Activated CD4-positive, alpha-beta T cell treated with anti-CD3 and anti-CD28 coated beads for 48 hours (primary cell): ENCODE results near the gene COL1A1.

Source experiments
- DNase-seq: peaks from one replicate; pipeline ENCODE4 v3.0.0-alpha.2; 2020

The COL1A1 gene

GRCh38 chr17:50213026-50214022 lies 11.9 kb upstream of the COL1A1 start:
- peak; percentile 55 for DNase-seq

- DNase-seq, result no peak
Measured at GRCh38 chr17:50212121-50212843, 10.9 kb upstream of the COL1A1 start.

GRCh38 chr17:50211249-50212120 lies 10.1 kb upstream of the COL1A1 start:
- no peak for DNase-seq

GRCh38 chr17:50210240-50211225 lies 9.1 kb upstream of the COL1A1 start:
- no peak for DNase-seq

- no peak for DNase-seq
Measured at GRCh38 chr17:50209472-50210239, 8.2 kb upstream of the COL1A1 start.

GRCh38 chr17:50209133-50209471 lies 7.7 kb upstream of the COL1A1 start:
- DNase-seq, result no peak

- no peak for DNase-seq
Measured at GRCh38 chr17:50208611-50209061, 7.2 kb upstream of the COL1A1 start.

- no peak for DNase-seq
Measured at GRCh38 chr17:50207792-50208567, 6.5 kb upstream of the COL1A1 start.

GRCh38 chr17:50207315-50207714 lies 5.9 kb upstream of the COL1A1 start:
- DNase-seq, result no peak

- peak; percentile 40 for DNase-seq
Measured at GRCh38 chr17:50206604-50207293, 5.3 kb upstream of the COL1A1 start.

GRCh38 chr17:50205963-50206505 lies 4.6 kb upstream of the COL1A1 start:
- DNase-seq, result no peak

GRCh38 chr17:50205111-50205962 lies 3.9 kb upstream of the COL1A1 start:
- no peak for DNase-seq

GRCh38 chr17:50204431-50204830 lies 3.0 kb upstream of the COL1A1 start:
- no peak for DNase-seq

GRCh38 chr17:50203604-50204345 lies 2.3 kb upstream of the COL1A1 start:
- no peak for DNase-seq

GRCh38 chr17:50203086-50203485 lies 1.7 kb upstream of the COL1A1 start:
- DNase-seq, result no peak

- peak; percentile 89 for DNase-seq
Measured at GRCh38 chr17:50200457-50201275, 765 bp downstream of the COL1A1 start.
